NCI-H446 treated with DMSO at 0.1 percent for 48 hours (cell line): ENCODE measurements around the gene ATG13.
"Not testable (repeated sequence)": the region's sequence is repeated elsewhere in the genome, so short reads cannot be mapped to it uniquely, and the experiment has no call there.

Experiments
- DNase-seq: peaks from one replicate; lab custom pipeline; 2025; lab: John Stamatoyannopoulos, UW

The ATG13 gene

GRCh38 chr11:46643986-46644385 lies 26.6 kb downstream of the ATG13 start:
- DNase-seq: no peak

DNA sequence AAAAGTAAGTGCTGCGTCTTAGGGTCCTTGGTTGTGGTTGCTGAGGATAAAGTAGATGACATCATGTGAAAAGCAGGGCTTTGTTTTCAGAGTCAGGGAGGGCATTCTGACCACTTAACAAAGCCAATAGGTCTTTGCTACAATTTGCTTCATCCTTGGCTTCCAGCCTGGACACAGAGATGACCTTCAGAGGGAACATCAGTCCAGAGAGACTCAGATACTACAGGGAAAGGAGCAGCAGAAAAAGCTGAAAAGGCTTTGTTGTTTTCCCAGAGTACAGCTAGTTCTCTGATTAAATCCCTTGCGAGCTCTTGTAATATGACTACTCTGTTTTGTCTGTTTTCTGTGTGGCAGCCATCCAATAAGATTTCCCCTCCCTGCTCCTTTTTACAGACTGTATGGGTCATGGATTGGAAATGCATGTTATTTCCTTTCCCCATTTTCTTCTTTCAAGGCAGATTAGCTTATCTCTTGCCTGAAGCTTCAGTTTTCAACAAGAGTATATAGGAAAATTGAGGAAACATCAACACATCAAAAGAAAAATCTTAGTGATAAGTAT lies 31.9 kb downstream of the ATG13 start:
- DNase-seq: no peak

DNA sequence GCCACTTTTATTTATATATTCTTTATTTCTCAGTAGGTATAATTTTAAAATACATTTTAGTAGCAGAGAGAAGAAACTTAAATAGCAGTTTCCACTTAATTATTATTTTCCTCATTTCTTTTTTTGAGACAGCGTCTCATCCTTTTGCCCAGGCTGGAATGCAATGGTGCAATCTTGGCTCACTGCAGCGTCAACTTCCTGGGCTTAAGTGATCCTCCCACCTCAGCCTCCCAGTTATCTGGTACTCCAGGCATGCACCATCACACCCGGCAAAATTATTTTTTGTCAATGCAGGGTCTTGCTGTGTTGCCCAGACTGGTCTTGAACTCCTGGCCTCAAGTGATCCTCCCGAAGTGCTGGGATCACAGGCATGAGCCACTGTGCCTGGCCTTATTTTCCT lies 38.3 kb downstream of the ATG13 start:
- no peak for DNase-seq

- DNase-seq: no peak
Observed at GRCh38 chr11:46657186-46657585, 39.8 kb downstream of the ATG13 start.

GRCh38 chr11:46658259-46658658 lies 40.9 kb downstream of the ATG13 start:
- no peak for DNase-seq

DNA sequence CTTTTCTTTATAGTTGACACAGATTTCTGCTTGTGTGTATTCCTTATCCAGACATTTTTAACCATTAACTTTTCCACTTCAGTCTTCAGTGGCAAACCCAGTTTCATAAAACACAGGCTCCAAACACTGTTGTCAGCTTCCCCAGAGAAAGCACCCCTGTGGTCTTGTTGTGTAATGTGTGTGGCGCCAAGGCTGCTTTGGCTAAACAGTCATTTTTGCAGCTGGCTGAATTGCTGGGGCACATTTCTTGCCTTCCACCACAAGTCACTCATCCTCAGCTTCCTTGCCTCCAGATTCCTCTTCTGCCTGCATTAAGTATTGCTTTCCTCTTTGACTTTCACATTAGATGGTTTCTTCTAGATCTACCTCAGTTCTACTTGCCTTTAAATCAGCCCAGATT lies 42.6 kb downstream of the ATG13 start:
- no peak for DNase-seq

DNA sequence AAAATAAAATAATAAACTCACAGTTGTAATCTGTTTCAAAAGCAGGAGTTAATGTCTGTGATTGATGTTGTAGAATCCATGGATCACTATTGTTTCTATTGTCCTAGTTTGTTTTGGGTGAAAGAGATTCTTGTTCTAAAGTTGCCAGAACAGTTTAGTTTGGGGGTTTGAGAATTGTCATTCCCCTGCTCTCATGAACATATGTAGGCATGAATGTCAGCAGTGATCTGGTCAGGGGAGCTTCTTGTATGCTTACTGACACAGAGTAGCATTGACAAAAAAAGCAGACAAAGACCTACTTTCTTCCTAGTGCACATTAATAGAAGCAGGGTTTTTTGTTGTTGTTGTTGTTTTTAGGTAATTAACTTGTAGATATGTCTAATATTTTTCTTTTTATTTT lies 44.5 kb downstream of the ATG13 start:
- no peak for DNase-seq

DNA sequence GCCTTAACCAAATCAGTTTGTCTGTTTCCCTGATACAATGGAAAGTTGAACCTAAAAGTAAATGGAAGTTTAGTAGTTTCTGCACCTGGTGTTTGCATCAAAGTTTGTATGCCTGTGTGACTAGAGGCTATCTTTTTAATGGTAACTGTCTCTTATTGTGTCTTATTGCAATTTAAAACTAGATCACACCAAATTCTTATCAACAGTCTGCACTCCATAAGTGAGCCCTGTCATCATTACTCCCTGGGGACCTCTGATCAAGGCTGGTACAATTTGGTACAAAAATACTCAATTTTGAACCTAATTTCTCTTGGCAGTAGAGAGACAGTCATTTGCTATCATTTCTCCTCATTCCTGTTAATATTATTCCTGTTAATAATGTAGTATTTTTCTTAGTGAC lies 45.0 kb downstream of the ATG13 start:
- DNase-seq: no peak

DNA sequence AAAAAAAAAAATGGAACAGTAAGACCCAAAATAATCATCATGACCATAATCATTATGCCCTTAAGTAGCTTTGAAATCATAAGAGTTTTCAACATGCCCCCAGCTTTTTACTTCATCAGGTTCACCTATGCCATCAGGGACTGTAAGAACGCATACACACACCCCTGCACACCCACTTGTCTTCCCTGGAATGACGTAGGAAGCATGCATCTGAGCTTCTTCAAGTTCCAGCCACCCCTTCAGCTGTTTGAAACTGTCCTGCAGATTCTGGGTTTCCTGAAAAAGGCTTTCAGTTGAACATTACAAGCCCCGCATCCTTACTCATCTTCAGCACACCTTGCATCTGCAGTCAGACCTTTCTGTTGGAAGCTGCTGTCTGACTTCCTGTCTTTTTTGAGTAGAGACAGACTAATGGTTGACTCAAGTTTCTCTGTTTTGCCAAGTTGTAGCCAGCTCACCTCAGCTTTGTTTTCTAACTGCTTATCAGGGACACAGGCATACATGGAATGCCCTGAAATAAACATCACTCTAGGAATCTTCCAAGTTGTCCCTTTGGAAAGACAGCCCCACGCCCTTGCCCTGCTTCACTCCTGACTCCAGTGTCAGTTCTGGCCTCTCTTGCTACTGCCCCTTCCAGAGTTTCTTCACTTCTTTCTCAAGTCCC lies 46.1 kb downstream of the ATG13 start:
- no peak for DNase-seq

DNA sequence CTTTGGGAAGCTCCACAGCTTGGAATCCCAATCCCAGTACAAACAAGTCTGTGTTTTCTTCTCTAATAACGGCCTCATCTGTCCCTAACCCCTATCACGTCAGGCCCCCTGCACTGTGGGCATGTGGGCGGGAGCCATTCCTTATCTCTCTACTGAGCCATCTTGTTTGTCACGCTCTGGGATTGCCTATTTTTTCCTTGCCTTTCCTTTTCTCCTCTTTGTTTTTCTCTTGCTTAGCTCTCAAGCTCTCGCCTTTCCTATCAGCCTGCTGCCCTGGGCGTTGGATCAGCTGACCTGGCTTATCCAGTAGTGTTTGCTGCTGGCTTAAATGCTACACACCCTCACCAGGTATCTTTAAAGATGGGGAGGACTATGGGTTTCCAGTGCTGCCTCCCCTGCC lies 47.3 kb downstream of the ATG13 start:
- DNase-seq: no peak

GRCh38 chr11:46665356-46665755 lies 48.0 kb downstream of the ATG13 start:
- DNase-seq: no peak

GRCh38 chr11:46666516-46666915 lies 49.2 kb downstream of the ATG13 start:
- DNase-seq: no peak

DNA sequence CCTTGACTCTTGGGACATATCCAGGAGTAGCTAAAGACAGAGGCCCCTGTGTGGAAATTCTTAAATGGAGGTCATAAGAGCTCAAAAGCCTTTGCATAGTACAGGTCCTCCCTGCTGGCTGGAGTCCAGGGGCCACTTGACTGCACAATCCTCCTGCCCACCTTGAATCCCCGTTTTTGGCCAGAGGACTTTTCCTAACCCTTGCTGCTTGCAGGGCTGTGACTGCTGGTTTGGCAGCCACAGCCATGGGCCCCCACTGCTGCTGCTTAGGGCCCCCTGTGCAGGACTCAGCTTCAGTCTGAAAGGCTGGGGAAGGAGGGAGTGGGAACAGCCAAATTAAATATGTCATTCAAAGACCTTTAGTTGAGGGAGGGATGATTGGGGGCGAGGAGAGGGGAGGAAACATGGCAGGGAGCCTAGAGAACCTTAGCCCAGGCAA lies 49.7 kb downstream of the ATG13 start:
- DNase-seq: no peak

DNA sequence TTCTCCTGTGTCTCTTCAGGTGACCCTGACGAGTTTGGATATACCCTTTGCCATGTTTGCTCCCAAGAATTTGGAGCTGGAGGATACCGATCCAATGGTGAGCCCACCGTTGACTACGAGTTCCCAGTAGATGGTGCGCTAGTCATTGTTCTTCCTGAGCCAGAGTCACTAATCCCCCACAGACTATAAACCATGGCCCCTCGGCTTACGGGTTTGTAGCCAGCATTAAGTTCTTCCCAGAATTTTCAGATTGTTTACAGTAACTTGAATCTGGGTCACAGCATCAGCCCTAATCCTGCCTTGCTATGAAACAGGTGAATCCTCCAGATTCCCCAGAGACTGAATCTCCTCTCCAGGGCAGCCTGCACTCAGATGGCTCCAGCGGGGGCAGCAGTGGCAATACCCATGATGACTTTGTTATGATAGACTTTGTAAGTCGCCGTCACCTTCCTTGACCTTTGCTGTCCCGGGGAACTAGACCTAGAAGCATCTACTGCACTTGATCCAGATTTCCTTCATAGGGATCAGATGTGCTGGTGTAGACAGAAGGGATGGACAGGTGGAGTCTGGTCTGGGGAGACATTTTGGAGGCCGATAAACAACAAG lies 51.2 kb downstream of the ATG13 start:
- DNase-seq: no peak

GRCh38 chr11:46669711-46670139 lies 52.4 kb downstream of the ATG13 start:
- DNase-seq: no peak

- DNase-seq: not testable (repeated sequence)
Observed at GRCh38 chr11:46670521-46670920, 53.2 kb downstream of the ATG13 start.

- no peak for DNase-seq
Observed at GRCh38 chr11:46671958-46672315, 54.6 kb downstream of the ATG13 start.

- DNase-seq: no peak
Observed at GRCh38 chr11:46672381-46672839, 55.1 kb downstream of the ATG13 start.

- DNase-seq: no peak
Observed at GRCh38 chr11:46673713-46674462, 56.5 kb downstream of the ATG13 start.

GRCh38 chr11:46674463-46675287 lies 57.3 kb downstream of the ATG13 start:
- no peak for DNase-seq

DNA sequence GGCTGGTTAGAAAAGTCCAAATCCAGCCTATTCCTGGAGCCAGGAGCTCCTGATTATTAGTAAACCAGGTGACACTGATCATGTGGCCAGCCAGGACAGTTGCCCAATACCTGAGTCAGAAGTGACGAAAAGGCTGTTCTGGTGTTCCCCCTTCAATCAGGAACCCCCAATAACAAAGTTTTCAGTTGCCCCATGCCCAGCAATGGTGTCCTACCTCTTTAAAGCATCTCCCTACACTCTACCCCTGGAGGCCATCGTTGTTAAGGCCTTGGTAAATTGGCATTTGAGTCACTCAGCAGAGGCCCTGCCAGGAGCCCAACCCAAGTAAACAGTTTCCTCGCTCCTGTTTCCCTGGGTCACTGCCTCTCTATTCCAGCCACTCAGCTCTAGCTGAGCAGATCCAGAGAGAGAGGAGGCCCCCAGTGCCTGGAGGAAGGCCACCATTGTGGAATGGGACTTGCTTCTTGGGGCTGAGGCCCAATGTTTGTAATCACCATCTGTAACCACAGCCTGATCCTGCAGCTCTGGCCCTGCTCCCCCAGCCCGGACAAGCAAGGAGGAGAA lies 58.0 kb downstream of the ATG13 start:
- no peak for DNase-seq

- DNase-seq: no peak
Observed at GRCh38 chr11:46675949-46676348, 58.6 kb downstream of the ATG13 start.
